H1 (cell line): ENCODE results near the gene TRNP1.

Source experiments
- BRCA1 ChIP-seq: IDR thresholded peaks from 2 replicates; pipeline ENCODE4 v1.6.1; 2012; ENCODE audit warnings: low read depth, low read length, improper control_type of control experiment
- CTCF ChIP-seq, 3 experiments: IDR thresholded peaks; 1 replicate in 2 of 3; 2 replicates in 1 of 3; pipeline versions ENCODE4 v1.5.1 to v1.6.1; 2011; ENCODE audit warnings: low read length in 3 of 3, mild to moderate bottlenecking in 3 of 3, inconsistent platforms in 2 of 3, low read depth in 1 of 3, moderate library complexity in 1 of 3; ENCODE audit not compliant: insufficient read depth in 1 of 3; ENCODE audit errors: control extremely low read depth in 1 of 3
- KDM1A ChIP-seq: fragments of 200-600, 300-600 bp; sonication (generic); IDR thresholded peaks from 2 replicates; pipeline ENCODE4 v1.7.1; 2016; ENCODE audit warnings: mild to moderate bottlenecking, low read length, borderline replicate concordance
- NANOG ChIP-seq: IDR thresholded peaks from 2 replicates; pipeline ENCODE4 v1.6.1; 2011; ENCODE audit warnings: low read length, low read depth, mild to moderate bottlenecking, inconsistent platforms; ENCODE audit not compliant: insufficient read depth, poor library complexity, severe bottlenecking
- POLR2A ChIP-seq, 2 experiments: IDR thresholded peaks; 1 replicate in 1 of 2; 2 replicates in 1 of 2; pipeline ENCODE4 v1.6.1; 2011; ENCODE audit warnings: low read depth in 2 of 2, low read length in 2 of 2, mild to moderate bottlenecking in 2 of 2; ENCODE audit errors: control extremely low read depth in 1 of 2
- RAD21 ChIP-seq, 2 experiments: IDR thresholded peaks in 1 of 2; conservative IDR thresholded peaks in 1 of 2; 2 replicates each; pipeline ENCODE4 v1.6.1; 2011; ENCODE audit warnings: low read depth in 2 of 2, low read length in 2 of 2, improper control_type of control experiment in 1 of 2, inconsistent platforms in 1 of 2, mild to moderate bottlenecking in 1 of 2, moderate library complexity in 1 of 2
- RBBP5 ChIP-seq: IDR thresholded peaks from 2 replicates; pipeline ENCODE4 v1.7.1; 2012; ENCODE audit warnings: low read depth, mild to moderate bottlenecking, inconsistent platforms, low read length, moderate library complexity, borderline replicate concordance
- TAF1 ChIP-seq: IDR thresholded peaks from 2 replicates; pipeline ENCODE4 v1.6.1; 2011; ENCODE audit warnings: mild to moderate bottlenecking, low read depth, low read length
- TEAD4 ChIP-seq: IDR thresholded peaks from 2 replicates; pipeline ENCODE4 v1.6.1; 2012; ENCODE audit warnings: low read depth, low read length, inconsistent platforms, mixed read lengths

- no peak for TF ChIP-seq RAD21 (IDR thresholded peaks at IDR 0.05 in 1 of 2, conservative IDR thresholded peaks at IDR 0.05 in 1 of 2; ENCODE audit: low read depth in 2 of 2, low read length in 2 of 2)
- TF ChIP-seq TEAD4, result no peak
- TF ChIP-seq CTCF (IDR thresholded peaks at IDR 0.05; ENCODE audit: control extremely low read depth in 1 of 3, insufficient read depth in 1 of 3, low read depth in 1 of 3, low read length in 3 of 3), result no peak
- no peak for TF ChIP-seq NANOG
- no peak for TF ChIP-seq RBBP5
- TF ChIP-seq TAF1, result no peak
- TF ChIP-seq BRCA1, result no peak
- no peak for TF ChIP-seq KDM1A
- TF ChIP-seq POLR2A (IDR thresholded peaks at IDR 0.05; ENCODE audit: control extremely low read depth in 1 of 2, low read depth in 2 of 2, low read length in 2 of 2), result no peak
Measured at GRCh38 chr1:27047914-27048313, 54.4 kb downstream of the TRNP1 start.
